T-helper 2 cell treated with Interferon-gamma antibody and Interleukin-4, amounts not matched to agents 5 μg/mL and 100 μg/mL, for 36 hours (primary cell): ENCODE data around the gene FNDC1.
"Not testable (repeated sequence)": the region's sequence is repeated elsewhere in the genome, so short reads cannot be mapped to it uniquely, and the experiment has no call there.

Experiments used
- DNase-seq: peaks from one replicate; pipeline ENCODE4 v3.0.0; 2021; ENCODE audit warnings: low spot score
- H3K27ac Mint-ChIP-seq: one replicate; pipeline ENCODE4 v1.8.0; 2021; ENCODE audit warnings: mild to moderate bottlenecking, mixed read lengths
- H3K27me3 Mint-ChIP-seq: one replicate; pipeline ENCODE4 v1.8.0; 2021; ENCODE audit warnings: low read depth, mixed read lengths
- H3K36me3 Mint-ChIP-seq: one replicate; pipeline ENCODE4 v1.8.0; 2021; ENCODE audit warnings: low read depth, mixed read lengths
- H3K4me1 Mint-ChIP-seq: one replicate; pipeline ENCODE4 v1.8.0; 2021; ENCODE audit warnings: low read depth, mixed read lengths
- H3K4me3 Mint-ChIP-seq: one replicate; pipeline ENCODE4 v1.8.0; 2022; ENCODE audit warnings: mild to moderate bottlenecking, moderate library complexity, mixed read lengths
- H3K9me3 Mint-ChIP-seq: one replicate; pipeline ENCODE4 v1.8.0; 2021; ENCODE audit warnings: mixed read lengths

The FNDC1 gene

GRCh38 chr6:159262586-159262985 is 93.4 kb downstream of the FNDC1 start:
- no peaks in the 10 kb centered on the region for H3K9me3 Mint-ChIP-seq

DNA sequence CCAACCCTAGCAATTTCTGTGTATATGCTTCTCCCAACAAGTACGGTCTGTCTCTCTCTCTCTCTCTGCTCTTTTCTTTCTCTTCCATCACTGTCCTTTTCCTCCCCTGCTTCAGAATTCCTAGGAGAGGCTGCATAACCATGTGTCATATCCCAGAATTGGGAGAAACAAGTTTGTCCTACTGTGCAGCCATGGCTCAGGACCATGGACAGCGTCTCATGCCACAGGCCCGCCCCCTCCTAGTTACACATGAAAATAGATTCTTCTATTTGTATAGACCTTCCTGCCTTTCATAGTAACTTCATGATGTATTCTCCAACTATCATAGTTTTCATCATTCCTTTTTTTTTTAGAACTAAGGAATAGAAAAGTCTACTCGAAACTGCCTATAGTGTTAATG is 98.0 kb downstream of the FNDC1 start:
- no peaks in the 10 kb centered on the region for H3K9me3 Mint-ChIP-seq
- no peak overlapping the region for H3K27ac Mint-ChIP-seq
- no peaks in the 10 kb centered on the region for H3K36me3 Mint-ChIP-seq
- DNase-seq: no peak
- no peak overlapping the region for H3K4me3 Mint-ChIP-seq
- no peaks in the 10 kb centered on the region for H3K4me1 Mint-ChIP-seq
- no peaks in the 10 kb centered on the region for H3K27me3 Mint-ChIP-seq

More at GRCh38 chr6:159262586-159262985, 93.4 kb downstream of the FNDC1 start:
- H3K4me3 Mint-ChIP-seq: no peak overlapping the region
- no peak for DNase-seq
- H3K27me3 Mint-ChIP-seq: no peaks in the 10 kb centered on the region
- H3K36me3 Mint-ChIP-seq: no peaks in the 10 kb centered on the region
- no peak overlapping the region for H3K27ac Mint-ChIP-seq
- H3K4me1 Mint-ChIP-seq: no peaks in the 10 kb centered on the region

GRCh38 chr6:159268511-159268910 is 99.3 kb downstream of the FNDC1 start:
- no peaks in the 10 kb centered on the region for H3K36me3 Mint-ChIP-seq
- no peak for DNase-seq
- no peak overlapping the region for H3K27ac Mint-ChIP-seq
- H3K9me3 Mint-ChIP-seq: no peaks in the 10 kb centered on the region
- H3K4me1 Mint-ChIP-seq: no peaks in the 10 kb centered on the region
- H3K4me3 Mint-ChIP-seq: no peak overlapping the region
- no peaks in the 10 kb centered on the region for H3K27me3 Mint-ChIP-seq

DNA sequence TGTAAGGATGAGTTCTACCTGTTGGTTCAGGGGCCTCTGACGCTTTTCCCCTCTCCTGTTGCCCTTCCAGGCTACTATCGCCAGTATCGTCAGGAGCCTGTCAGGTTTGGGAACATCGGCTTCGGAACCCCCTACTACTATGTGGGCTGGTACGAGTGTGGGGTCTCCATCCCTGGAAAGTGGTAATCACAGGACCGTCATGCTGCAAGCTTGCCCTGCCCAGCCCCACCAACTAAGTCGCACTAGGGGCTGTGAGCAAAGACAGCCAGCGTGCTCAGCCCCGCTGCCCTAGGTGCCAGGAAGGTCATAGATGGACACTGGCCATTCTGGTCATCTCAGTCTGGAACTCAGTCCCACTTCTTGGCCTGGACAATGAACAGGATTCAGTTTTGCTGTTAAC is 102.1 kb downstream of the FNDC1 start:
- no peak overlapping the region for H3K27ac Mint-ChIP-seq
- H3K4me3 Mint-ChIP-seq: no peak overlapping the region
- H3K4me1 Mint-ChIP-seq: no peaks in the 10 kb centered on the region
- no peaks in the 10 kb centered on the region for H3K36me3 Mint-ChIP-seq
- H3K27me3 Mint-ChIP-seq: no peaks in the 10 kb centered on the region
- DNase-seq: no peak
- no peaks in the 10 kb centered on the region for H3K9me3 Mint-ChIP-seq

DNA sequence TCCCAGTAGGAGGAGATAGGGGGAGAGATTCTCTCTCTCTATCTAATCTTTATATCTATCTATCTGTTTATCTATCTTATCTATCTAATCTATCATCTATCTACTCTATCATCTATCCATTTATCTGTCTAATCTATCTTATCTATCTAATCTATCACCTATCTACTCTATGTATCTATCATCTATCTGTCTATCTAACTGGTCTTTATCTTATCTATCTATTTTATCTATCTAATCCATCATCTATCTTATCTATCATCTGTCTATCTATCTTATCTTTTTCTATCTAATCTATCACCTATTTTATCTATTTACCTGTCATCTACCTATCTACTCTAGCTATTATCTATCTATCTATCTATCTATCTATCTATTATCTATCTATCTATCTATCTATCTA is 109.4 kb downstream of the FNDC1 start:
- no peaks in the 10 kb centered on the region for H3K4me1 Mint-ChIP-seq
- no peak overlapping the region for H3K4me3 Mint-ChIP-seq
- no peak overlapping the region for H3K27ac Mint-ChIP-seq
- no peaks in the 10 kb centered on the region for H3K27me3 Mint-ChIP-seq
- no peaks in the 10 kb centered on the region for H3K9me3 Mint-ChIP-seq
- H3K36me3 Mint-ChIP-seq: no peaks in the 10 kb centered on the region
- no peak for DNase-seq

GRCh38 chr6:159279790-159280277 is 110.6 kb downstream of the FNDC1 start:
- DNase-seq: no peak
- no peaks in the 10 kb centered on the region for H3K4me1 Mint-ChIP-seq
- H3K4me3 Mint-ChIP-seq: no peak overlapping the region
- H3K27ac Mint-ChIP-seq: no peak overlapping the region
- H3K9me3 Mint-ChIP-seq: no peaks in the 10 kb centered on the region
- H3K36me3 Mint-ChIP-seq: no peaks in the 10 kb centered on the region
- H3K27me3 Mint-ChIP-seq: no peaks in the 10 kb centered on the region

DNA sequence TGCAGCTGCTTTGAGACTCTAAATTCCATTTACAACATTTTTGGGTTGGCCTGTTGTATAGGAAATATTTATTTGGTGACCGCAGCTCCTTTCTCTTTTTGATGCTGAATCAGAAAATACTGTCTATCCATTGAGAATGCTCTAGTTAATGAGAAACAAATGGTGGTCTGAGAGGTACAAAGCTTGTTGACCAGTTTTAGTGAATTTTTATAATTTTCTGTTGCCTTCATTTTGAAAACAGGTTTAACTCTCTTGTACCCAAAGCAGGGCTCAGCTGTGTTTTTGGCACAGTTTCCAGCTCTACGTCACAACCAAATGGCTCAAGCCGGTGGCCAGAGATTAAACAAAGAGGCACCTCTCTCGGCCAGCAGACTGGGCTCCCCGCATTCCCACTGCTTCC is 113.2 kb downstream of the FNDC1 start:
- Mint-ChIP-seq H3K4me3 (no peak overlapping the region), H3K27me3 (no peaks in the 10 kb centered on the region), H3K27ac (no peak overlapping the region), H3K9me3 (no peaks in the 10 kb centered on the region), H3K36me3 (no peaks in the 10 kb centered on the region), H3K4me1 (no peaks in the 10 kb centered on the region)
- DNase-seq: no peak

- not testable (repeated sequence) for H3K4me3 Mint-ChIP-seq, H3K36me3 Mint-ChIP-seq, H3K4me1 Mint-ChIP-seq, H3K9me3 Mint-ChIP-seq, H3K27ac Mint-ChIP-seq, DNase-seq, H3K27me3 Mint-ChIP-seq
Observed at GRCh38 chr6:159284661-159285060, 115.5 kb downstream of the FNDC1 start.

DNA sequence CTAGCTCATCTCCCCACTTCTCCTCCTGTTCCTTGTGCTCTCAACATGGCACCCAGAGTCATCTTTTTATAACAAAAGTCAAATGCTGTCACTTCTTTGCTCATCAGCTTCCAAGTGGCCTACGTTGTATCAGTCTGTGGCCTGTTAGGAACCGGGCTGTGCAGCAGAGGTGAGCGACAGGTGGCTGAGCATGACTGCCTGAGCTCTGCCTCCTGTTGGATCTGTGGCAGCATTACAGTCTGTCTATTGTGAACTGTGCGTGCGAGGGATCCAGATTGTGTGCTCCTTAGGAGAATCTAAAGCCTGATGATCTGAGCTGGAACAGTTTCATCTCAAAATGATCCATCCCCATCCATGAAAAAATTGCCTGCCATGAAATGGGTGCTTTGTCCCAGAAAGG is 129.6 kb downstream of the FNDC1 start:
- no peak for DNase-seq
- no peaks in the 10 kb centered on the region for H3K36me3 Mint-ChIP-seq
- no peak overlapping the region for H3K4me3 Mint-ChIP-seq
- H3K27ac Mint-ChIP-seq: no peak overlapping the region
- H3K27me3 Mint-ChIP-seq: peaks cover 6% of the 10 kb centered on the region
- no peaks in the 10 kb centered on the region for H3K4me1 Mint-ChIP-seq
- H3K9me3 Mint-ChIP-seq: no peaks in the 10 kb centered on the region

GRCh38 chr6:159299566-159299965 is 130.4 kb downstream of the FNDC1 start:
- Mint-ChIP-seq H3K9me3 (no peaks in the 10 kb centered on the region), H3K4me3 (no peak overlapping the region), H3K27me3 (peaks cover 6% of the 10 kb centered on the region), H3K4me1 (no peaks in the 10 kb centered on the region), H3K27ac (no peak overlapping the region), H3K36me3 (no peaks in the 10 kb centered on the region)
- no peak for DNase-seq

GRCh38 chr6:159301277-159301676 is 132.1 kb downstream of the FNDC1 start:
- no peaks in the 10 kb centered on the region for H3K36me3 Mint-ChIP-seq
- H3K4me3 Mint-ChIP-seq: no peak overlapping the region
- H3K27me3 Mint-ChIP-seq: peaks cover 3% of the 10 kb centered on the region

GRCh38 chr6:159301810-159302593 is 132.8 kb downstream of the FNDC1 start:
- H3K4me1 Mint-ChIP-seq: no peaks in the 10 kb centered on the region
- DNase-seq: no peak
- no peak overlapping the region for H3K27ac Mint-ChIP-seq
- no peak overlapping the region for H3K4me3 Mint-ChIP-seq
- H3K9me3 Mint-ChIP-seq: no peaks in the 10 kb centered on the region
- H3K36me3 Mint-ChIP-seq: no peaks in the 10 kb centered on the region
- peaks cover 3% of the 10 kb centered on the region for H3K27me3 Mint-ChIP-seq

More at GRCh38 chr6:159301277-159301676, 132.1 kb downstream of the FNDC1 start:
- H3K9me3 Mint-ChIP-seq: no peaks in the 10 kb centered on the region
- H3K4me1 Mint-ChIP-seq: no peaks in the 10 kb centered on the region
- no peak for DNase-seq
- no peak overlapping the region for H3K27ac Mint-ChIP-seq

DNA sequence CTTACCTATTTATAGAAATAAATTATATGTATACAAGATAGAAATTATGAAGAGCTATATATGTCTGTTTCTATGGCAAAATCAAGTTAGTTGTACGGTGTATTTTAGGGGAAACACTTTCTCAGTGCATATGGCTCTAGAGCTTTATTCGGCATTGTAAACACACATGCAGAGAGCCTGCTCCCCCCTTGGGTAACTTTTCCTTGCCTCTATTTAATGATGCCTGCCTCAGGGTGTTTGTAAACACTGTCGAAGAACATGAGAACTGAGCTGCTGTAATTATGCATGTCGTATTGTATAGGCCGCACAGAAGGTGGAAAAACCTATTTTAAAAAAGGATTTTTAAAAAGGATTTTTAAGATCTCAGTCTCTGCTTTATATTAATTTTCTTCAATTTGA is 133.4 kb downstream of the FNDC1 start:
- Mint-ChIP-seq H3K36me3 (no peaks in the 10 kb centered on the region), H3K27me3 (peaks cover 3% of the 10 kb centered on the region), H3K27ac (no peak overlapping the region), H3K4me3 (no peak overlapping the region), H3K9me3 (no peaks in the 10 kb centered on the region), H3K4me1 (no peaks in the 10 kb centered on the region)
- no peak for DNase-seq

- H3K36me3 Mint-ChIP-seq: no peaks in the 10 kb centered on the region
- peaks cover 3% of the 10 kb centered on the region for H3K27me3 Mint-ChIP-seq
- no peak overlapping the region for H3K27ac Mint-ChIP-seq
- no peak for DNase-seq
- no peaks in the 10 kb centered on the region for H3K4me1 Mint-ChIP-seq
- no peaks in the 10 kb centered on the region for H3K9me3 Mint-ChIP-seq
- no peak overlapping the region for H3K4me3 Mint-ChIP-seq
Observed at GRCh38 chr6:159303159-159303558, 134.0 kb downstream of the FNDC1 start.

DNA sequence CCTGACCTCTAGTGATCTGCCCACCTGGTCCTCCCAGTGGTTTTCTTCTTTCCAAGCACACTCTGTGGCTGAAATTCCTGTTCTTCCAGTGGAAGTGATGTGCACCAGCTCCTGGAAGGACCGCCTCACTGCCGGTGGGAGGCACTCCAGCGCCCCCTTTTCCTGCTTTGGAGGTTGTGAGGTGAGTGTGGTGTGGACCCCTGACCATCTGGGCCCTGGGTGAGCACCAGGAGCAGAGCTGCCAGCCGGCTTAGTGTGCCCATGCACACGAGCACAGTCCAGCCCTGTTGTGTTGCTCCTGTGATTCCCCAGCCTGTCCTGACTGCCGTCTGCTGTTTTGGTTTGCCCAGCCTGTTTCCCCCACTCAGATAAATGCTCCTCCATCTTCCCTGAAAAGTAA is 134.6 kb downstream of the FNDC1 start:
- Mint-ChIP-seq H3K4me3 (no peak overlapping the region), H3K4me1 (no peaks in the 10 kb centered on the region), H3K27me3 (peaks cover 1% of the 10 kb centered on the region), H3K27ac (no peak overlapping the region), H3K36me3 (no peaks in the 10 kb centered on the region), H3K9me3 (no peaks in the 10 kb centered on the region)
- DNase-seq: no peak
